ENCODE results near the gene PATE1.

Gene PATE1

GRCh38 chr11:125756050-125756449 lies 10.0 kb downstream of the PATE1 start:
- Histone ChIP-seq H3K36me3 (ENCODE audit: low read depth) (no peaks in the 10 kb centered on the region), H3K27ac (ENCODE audit: poor library complexity, severe bottlenecking) (no peak overlapping the region), H3K9me3 (ENCODE audit: severe bottlenecking) (no peaks in the 10 kb centered on the region), H3K4me3 (ENCODE audit: severe bottlenecking) (no peak overlapping the region), H3K27me3 (ENCODE audit: insufficient read depth, poor library complexity, severe bottlenecking) (peaks cover 20% of the 10 kb centered on the region), H3K4me1 (ENCODE audit: insufficient read depth, poor library complexity, severe bottlenecking) (no peaks in the 10 kb centered on the region)
- TF ChIP-seq CTCF (IDR thresholded peaks at IDR 0.05; ENCODE audit: poor library complexity, severe bottlenecking) = no peak
- no peak for ATAC-seq (ENCODE audit: low read depth)
- DNase-seq (ENCODE audit: low spot score) = no peak

GRCh38 chr11:125762445-125762844 lies 16.4 kb downstream of the PATE1 start:
- Histone ChIP-seq H3K4me1 (ENCODE audit: insufficient read depth, poor library complexity, severe bottlenecking) (no peaks in the 10 kb centered on the region), H3K9me3 (ENCODE audit: severe bottlenecking) (no peaks in the 10 kb centered on the region), H3K36me3 (ENCODE audit: low read depth) (no peaks in the 10 kb centered on the region), H3K27ac (ENCODE audit: poor library complexity, severe bottlenecking) (no peak overlapping the region), H3K4me3 (ENCODE audit: severe bottlenecking) (no peak overlapping the region), H3K27me3 (ENCODE audit: insufficient read depth, poor library complexity, severe bottlenecking) (peaks cover 33% of the 10 kb centered on the region)
- no peak for ATAC-seq (ENCODE audit: low read depth)
- DNase-seq (ENCODE audit: low spot score) = no peak
- TF ChIP-seq CTCF (IDR thresholded peaks at IDR 0.05; ENCODE audit: poor library complexity, severe bottlenecking) = no peak

- no peaks in the 10 kb centered on the region for H3K4me1 ChIP-seq (ENCODE audit: insufficient read depth, poor library complexity, severe bottlenecking)
- no peak for DNase-seq (ENCODE audit: low spot score)
- no peak overlapping the region for H3K27ac ChIP-seq (ENCODE audit: poor library complexity, severe bottlenecking)
- TF ChIP-seq CTCF (IDR thresholded peaks at IDR 0.05; ENCODE audit: poor library complexity, severe bottlenecking) = no peak
- peaks cover 43% of the 10 kb centered on the region for H3K27me3 ChIP-seq (ENCODE audit: insufficient read depth, poor library complexity, severe bottlenecking)
- no peak overlapping the region for H3K4me3 ChIP-seq (ENCODE audit: severe bottlenecking)
- no peak for ATAC-seq (ENCODE audit: low read depth)
- no peaks in the 10 kb centered on the region for H3K36me3 ChIP-seq (ENCODE audit: low read depth)
- H3K9me3 ChIP-seq (ENCODE audit: severe bottlenecking) = no peaks in the 10 kb centered on the region
Measured at GRCh38 chr11:125763483-125763882, 17.4 kb downstream of the PATE1 start.

GRCh38 chr11:125766251-125766650 lies 20.2 kb downstream of the PATE1 start:
- Histone ChIP-seq H3K27ac (ENCODE audit: poor library complexity, severe bottlenecking) (no peak overlapping the region), H3K4me3 (ENCODE audit: severe bottlenecking) (no peak overlapping the region), H3K27me3 (ENCODE audit: insufficient read depth, poor library complexity, severe bottlenecking) (peaks cover 39% of the 10 kb centered on the region), H3K9me3 (ENCODE audit: severe bottlenecking) (no peaks in the 10 kb centered on the region), H3K36me3 (ENCODE audit: low read depth) (no peaks in the 10 kb centered on the region), H3K4me1 (ENCODE audit: insufficient read depth, poor library complexity, severe bottlenecking) (no peaks in the 10 kb centered on the region)
- TF ChIP-seq CTCF (IDR thresholded peaks at IDR 0.05; ENCODE audit: poor library complexity, severe bottlenecking) = no peak
- DNase-seq (ENCODE audit: low spot score) (no peak), ATAC-seq (ENCODE audit: low read depth) (no peak)

- no peak for DNase-seq (ENCODE audit: low spot score)
- ATAC-seq (ENCODE audit: low read depth) = no peak
- no peak overlapping the region for H3K4me3 ChIP-seq (ENCODE audit: severe bottlenecking)
- H3K27ac ChIP-seq (ENCODE audit: poor library complexity, severe bottlenecking) = no peak overlapping the region
- H3K27me3 ChIP-seq (ENCODE audit: insufficient read depth, poor library complexity, severe bottlenecking) = peaks cover 37% of the 10 kb centered on the region
- no peaks in the 10 kb centered on the region for H3K9me3 ChIP-seq (ENCODE audit: severe bottlenecking)
- no peak for TF ChIP-seq CTCF (IDR thresholded peaks at IDR 0.05; ENCODE audit: poor library complexity, severe bottlenecking)
- no peaks in the 10 kb centered on the region for H3K4me1 ChIP-seq (ENCODE audit: insufficient read depth, poor library complexity, severe bottlenecking)
- no peaks in the 10 kb centered on the region for H3K36me3 ChIP-seq (ENCODE audit: low read depth)
Measured at GRCh38 chr11:125768336-125769046, 22.4 kb downstream of the PATE1 start.

Data from RWPE2 (cell line).